HG02885 (cell line): ENCODE results near the gene ART3.
A peak's percentile ranks its signal among the peaks of the same experiment; 100 is the strongest.

Experiments
- ATAC-seq: cut with Tn5 transposase; IDR thresholded peaks from one replicate; pipeline ENCODE4 v1.9.1; 2021; ENCODE audit warnings: mild to moderate bottlenecking; ENCODE audit not compliant: unreplicated experiment, poor library complexity

The ART3 gene

DNA sequence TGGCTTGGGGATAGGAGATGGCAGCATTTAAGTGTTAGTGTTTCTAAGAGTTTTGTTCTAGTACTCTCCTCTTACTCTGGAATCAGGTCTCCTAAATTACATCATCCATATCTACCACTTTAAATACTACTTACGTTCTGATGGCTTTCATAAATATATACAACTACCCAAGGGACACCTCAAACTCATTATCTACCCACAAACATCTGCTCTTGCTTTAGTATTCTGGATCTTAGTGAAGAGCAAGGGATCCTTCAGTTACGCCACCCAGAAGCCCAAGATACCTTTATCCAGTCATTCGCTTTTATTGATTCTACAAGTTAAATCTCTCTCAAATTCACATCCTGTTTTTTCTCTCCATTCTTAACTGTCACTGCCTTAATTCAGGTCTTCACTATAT, 66.7 kb downstream of the ART3 start:
- no peak for ATAC-seq

DNA sequence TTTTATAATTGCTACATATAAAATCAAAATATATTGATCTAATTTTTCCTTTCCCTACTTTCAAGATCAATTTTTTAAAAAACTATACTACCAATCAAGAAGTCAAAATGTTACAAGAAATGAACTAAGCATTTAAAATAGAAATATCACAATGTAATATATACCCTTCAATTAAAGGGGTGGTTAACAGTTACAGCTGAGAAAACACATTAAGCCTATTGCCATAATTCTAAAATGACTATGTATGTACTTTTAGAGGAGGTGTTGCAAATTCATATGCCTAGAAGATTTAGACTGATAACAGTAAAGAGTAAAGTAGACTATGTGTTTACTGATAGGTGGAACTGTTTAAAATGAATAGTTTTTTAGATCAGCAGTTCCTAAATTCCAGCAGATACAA, 70.0 kb downstream of the ART3 start:
- no peak for ATAC-seq

DNA sequence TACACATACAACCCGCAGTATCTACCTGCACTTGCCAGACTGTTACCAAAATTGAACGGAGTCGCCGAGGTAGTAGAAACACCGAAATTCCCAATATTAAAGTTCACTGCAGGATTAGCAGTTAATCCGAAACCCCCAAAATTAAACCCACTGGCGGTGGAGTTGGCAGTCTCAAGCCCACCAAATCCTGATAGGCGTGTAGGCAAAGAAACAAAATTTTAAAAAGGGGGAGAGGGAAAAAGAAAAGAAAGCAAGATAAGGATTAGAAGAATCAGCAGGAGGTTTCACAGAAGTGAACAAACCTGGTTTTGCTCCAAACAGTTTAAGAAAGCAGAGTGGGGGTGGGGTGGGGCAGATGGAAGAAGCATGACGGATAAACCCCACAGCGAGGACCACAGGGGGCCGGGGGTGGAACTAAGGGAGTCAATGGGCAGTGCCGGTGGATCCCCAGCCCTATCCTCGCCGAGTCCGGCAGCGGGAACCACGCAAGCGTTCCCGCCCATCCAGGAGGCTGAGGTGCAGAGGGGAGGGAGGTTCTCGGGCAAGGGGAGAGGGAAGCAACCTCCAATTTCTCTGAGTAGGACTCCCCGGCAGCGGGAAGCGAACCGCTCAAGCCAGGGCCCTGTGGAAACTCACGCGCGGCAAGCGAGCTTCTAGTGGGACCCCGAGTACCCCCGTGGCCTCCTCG, 73.1 kb downstream of the ART3 start:
- peak; percentile 42 for ATAC-seq

DNA sequence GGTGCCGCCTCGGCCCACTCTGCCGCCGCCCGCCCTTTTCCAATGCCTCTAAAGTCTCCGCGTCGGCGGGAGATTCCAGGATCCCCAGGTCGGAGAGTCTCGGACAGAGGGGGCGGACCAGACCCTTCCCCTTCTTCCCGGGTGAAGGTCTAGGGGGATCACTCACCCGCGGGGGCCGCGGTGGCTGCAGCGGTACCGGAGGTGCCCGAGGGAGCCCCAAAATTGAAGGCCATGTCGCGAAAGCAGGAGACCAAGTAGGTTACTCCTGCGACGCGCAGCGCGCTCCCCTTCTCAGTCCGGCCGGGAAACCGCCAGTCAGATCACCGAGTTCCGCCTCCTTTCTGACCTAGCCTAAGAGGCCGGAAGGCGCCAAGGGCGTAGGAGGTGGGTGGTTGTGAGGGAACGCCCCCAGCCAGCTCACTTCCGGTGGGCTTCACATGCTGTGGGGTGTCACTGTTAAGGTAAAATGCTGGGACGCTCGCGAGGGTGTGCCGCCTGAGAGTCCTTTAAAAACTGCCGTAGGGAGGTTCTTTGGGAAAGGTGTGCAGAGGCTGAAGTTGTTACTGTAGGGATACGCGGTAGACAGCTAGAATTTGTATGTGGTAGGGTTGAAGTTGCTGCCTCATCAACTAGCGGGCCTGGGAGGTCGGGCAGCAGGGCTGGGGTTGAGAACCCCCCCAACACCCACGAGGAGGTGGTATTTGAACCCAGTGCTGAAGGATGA, 73.8 kb downstream of the ART3 start, which contains the start of gene NUP54:
Gene NUP54, minus strand, starts transcription at position 256 of the 724 bp plus-strand sequence. Its CDS starts 23 bp downstream, at position 233.
- ATAC-seq, result peak; percentile 99

DNA sequence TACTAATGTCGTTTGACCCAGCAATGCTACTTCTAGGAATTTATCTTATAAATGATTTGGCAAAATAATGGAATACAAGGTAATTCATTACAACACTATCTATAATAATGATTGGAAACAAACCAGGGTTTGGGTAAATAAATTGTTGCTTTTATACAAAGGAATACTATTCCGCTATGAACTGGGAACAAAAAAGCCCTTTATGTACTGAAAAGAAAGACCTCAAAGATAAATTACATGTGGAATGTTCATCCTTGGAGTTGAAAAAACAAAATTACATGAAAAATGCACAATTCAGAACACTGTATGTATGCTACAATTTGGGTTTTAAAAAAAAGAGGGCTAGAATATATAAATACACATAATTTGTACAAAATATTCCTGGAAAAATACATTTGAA, 78.8 kb downstream of the ART3 start:
- no peak for ATAC-seq

DNA sequence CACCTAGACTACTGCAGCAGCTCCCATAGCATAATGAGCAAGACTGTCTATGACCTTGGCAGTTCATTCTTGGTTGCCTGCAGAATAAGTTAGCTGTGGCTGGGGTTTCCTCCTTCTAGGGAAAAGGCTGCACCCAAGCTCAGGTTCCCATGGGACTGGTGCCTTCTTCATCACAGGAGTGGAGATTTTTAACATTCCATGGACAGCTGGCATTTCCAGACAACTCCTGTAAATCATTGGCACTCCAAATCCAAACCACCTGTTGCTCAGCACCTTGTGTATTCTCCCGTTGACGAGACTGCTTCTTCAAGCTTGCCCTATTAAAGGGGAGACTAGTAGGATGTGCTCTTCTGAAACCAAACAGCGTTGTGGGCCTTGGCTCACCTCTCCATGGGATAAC, 81.5 kb downstream of the ART3 start:
- ATAC-seq, result no peak

DNA sequence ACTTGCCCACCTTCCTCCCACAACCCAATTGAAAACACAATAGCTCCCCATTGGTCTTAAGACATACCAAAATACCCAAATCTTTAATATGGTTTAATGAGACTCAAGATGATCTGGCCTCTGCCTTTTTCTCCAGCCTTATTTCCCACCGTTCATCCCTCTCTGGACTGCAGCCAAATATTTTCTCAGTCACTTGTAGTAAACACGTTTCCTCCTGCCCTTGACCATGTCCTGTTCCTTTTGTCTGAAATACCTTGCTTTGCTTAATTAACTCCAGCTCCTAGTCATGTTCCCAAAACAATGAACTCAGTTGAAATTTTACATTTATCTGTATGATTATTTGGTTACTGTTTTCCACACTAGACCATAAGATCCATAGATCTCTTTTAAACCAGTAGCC, 82.1 kb downstream of the ART3 start:
- ATAC-seq, result no peak

DNA sequence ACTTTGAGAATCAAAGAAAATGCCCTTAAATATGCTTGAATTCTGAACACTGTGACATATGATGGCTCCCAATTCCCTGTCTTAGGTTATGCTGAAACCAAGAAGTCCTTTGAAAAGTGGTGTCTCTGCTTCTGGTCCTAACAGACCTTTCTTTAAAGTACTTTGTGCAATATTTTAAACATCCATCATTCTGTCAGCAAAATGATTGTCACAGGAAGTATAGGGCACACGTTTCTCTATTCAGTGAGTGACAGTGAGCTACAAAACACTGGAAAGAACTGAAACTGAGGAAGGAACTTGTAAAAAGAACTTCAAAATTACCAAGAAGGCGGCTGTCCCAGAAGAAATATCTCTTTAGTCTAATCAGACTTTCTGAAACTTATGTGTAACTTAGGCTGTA, 85.8 kb downstream of the ART3 start:
- no peak for ATAC-seq
